B cell (primary cell): Measurements from ENCODE around the gene PIAS2.
"Not testable (repeated sequence)": the region's sequence is repeated elsewhere in the genome, so short reads cannot be mapped to it uniquely, and the experiment has no call there.

Source experiments
- EZH2 ChIP-seq: IDR thresholded peaks from 2 replicates; pipeline ENCODE4 v1.6.1; 2012; ENCODE audit warnings: borderline replicate concordance, low read depth, mild to moderate bottlenecking, moderate library complexity, low read length; ENCODE audit not compliant: insufficient read depth, poor library complexity, severe bottlenecking
- TF ChIP-seq, protein P1 (sequence below): fragments of 200-600 bp; IDR thresholded peaks from one replicate; pipeline ENCODE4 v1.8.0; 2022; ENCODE audit warnings: antibody characterized with exemption, mild to moderate bottlenecking

DNA sequence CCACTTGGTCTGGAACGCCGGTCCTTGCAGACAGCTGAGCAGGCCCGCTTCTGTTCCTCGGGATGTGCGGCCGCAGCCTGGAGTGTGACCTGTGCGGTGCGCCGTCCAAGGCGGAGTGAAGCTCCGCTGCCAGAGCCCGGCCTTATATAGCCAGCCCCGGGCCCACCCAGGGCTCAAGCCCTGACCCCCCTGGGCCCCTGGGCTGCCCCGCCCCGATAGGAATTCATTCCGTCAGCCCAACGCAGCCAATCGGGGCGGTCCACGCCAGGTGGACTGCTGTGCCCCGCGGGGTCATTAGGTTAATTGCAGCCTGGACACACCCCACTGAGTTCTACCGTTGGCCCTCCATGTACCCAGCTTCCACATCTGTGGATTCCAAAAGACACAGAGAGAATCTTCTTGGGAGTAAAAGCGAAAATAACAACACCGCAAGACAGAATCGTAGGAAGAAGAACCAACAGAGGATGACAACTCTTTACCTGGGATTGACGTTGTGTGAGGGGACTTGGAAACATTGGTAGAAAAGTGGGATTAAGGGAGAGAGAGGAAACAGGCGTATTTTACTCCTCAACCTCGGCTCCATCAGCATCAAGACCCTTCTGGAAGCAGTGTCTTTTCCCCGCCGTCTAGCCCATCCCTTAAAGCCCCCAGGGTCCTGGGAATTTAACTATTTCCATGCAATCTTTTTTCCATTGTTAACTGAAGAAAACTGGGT is 47.4 kb upstream of the PIAS2 start:
- TF ChIP-seq, protein P1, sequence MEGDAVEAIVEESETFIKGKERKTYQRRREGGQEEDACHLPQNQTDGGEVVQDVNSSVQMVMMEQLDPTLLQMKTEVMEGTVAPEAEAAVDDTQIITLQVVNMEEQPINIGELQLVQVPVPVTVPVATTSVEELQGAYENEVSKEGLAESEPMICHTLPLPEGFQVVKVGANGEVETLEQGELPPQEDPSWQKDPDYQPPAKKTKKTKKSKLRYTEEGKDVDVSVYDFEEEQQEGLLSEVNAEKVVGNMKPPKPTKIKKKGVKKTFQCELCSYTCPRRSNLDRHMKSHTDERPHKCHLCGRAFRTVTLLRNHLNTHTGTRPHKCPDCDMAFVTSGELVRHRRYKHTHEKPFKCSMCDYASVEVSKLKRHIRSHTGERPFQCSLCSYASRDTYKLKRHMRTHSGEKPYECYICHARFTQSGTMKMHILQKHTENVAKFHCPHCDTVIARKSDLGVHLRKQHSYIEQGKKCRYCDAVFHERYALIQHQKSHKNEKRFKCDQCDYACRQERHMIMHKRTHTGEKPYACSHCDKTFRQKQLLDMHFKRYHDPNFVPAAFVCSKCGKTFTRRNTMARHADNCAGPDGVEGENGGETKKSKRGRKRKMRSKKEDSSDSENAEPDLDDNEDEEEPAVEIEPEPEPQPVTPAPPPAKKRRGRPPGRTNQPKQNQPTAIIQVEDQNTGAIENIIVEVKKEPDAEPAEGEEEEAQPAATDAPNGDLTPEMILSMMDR, result not testable (repeated sequence)
- TF ChIP-seq EZH2, result not testable (repeated sequence)
